NCI-H345 (cell line): ENCODE measurements around the gene SDHB.

Experiments used
- DNase-seq: peaks from one replicate; lab custom pipeline; 2025; lab: John Stamatoyannopoulos, UW

SDHB gene

DNA sequence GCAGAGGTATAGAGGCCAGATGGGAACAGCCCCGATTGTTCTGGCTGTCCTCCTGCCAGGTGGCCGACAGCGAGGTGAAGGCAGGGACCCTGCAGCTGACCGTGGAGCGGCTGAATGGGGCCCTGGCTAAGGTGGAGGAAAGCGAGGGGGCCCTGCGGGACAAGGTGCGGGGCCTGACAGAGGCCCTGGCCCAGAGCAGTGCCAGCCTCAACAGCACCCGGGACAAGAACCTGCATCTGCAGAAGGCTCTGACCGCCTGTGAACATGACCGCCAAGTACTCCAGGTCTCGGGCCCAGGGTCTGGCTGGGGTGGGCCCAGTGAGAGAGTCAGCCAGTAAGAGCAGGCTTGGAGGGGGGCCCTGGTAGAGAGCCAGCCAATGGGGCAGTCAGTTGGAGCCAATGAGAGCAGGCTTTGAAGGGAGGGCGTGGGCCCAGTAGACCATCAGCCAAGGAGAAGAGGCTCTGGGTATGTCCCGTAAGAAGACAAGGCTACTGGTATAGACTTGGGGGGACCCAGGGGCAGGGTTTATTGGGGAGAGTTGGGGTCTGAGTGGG lies 84.7 kb downstream of the SDHB start:
- no peak for DNase-seq
